Neural progenitor cell (in vitro differentiated cells): ENCODE results near the gene BBS9. TPM values are rescaled to one million over a fixed set of nuclear protein-coding genes. Genes with fewer than 3 reads are reported as not detected.
"Not testable (repeated sequence)": the region's sequence is repeated elsewhere in the genome, so short reads cannot be mapped to it uniquely, and the experiment has no call there.

Experiments used
- DNase-seq: peaks from one replicate; pipeline ENCODE4 v3.0.0-alpha.2; 2016; ENCODE audit warnings: low spot score
- H2AFZ ChIP-seq: fragments of 200-600 bp; sonication (generic); replicated peaks from 2 replicates; pipeline ENCODE4 v1.6.1; 2016; ENCODE audit warnings: antibody characterized with exemption
- H3F3A ChIP-seq: fragments of 200-600 bp; sonication (generic); 2 replicates; pipeline ENCODE4 v1.6.1; 2016; ENCODE audit warnings: antibody characterized with exemption, low read depth
- H3K27ac ChIP-seq: fragments of 200-600 bp; sonication (generic); 2 replicates; pipeline ENCODE4 v1.5.1; 2016; ENCODE audit warnings: mild to moderate bottlenecking
- H3K27me3 ChIP-seq: fragments of 200-600 bp; sonication (generic); 2 replicates; pipeline ENCODE4 v1.6.1; 2016; ENCODE audit warnings: mild to moderate bottlenecking, moderate library complexity
- H3K36me3 ChIP-seq: fragments of 200-600 bp; sonication (generic); 2 replicates; pipeline ENCODE4 v1.5.1; 2016
- H3K4me1 ChIP-seq: fragments of 200-600 bp; sonication (generic); 2 replicates; pipeline ENCODE4 v1.6.1; 2016; ENCODE audit warnings: mixed run types
- H3K4me2 ChIP-seq: fragments of 200-600 bp; sonication (generic); 2 replicates; pipeline ENCODE4 v1.6.1; 2016
- H3K4me3 ChIP-seq: fragments of 200-600 bp; sonication (generic); 2 replicates; pipeline ENCODE4 v1.5.1; 2016
- H3K79me2 ChIP-seq: fragments of 200-600 bp; sonication (generic); 2 replicates; pipeline ENCODE4 v1.6.1; 2016; ENCODE audit warnings: low read depth
- H3K9ac ChIP-seq: fragments of 200-600 bp; sonication (generic); 2 replicates; pipeline ENCODE4 v1.6.1; 2016
- H3K9me3 ChIP-seq: fragments of 200-600 bp; sonication (generic); 2 replicates; pipeline ENCODE4 v1.5.1; 2016; ENCODE audit warnings: low read depth
- H4K20me1 ChIP-seq: fragments of 200-600 bp; sonication (generic); 2 replicates; pipeline ENCODE4 v1.6.1; 2016; ENCODE audit warnings: low read depth
- H3K27ac Mint-ChIP-seq: 3 replicates; pipeline ENCODE4 v1.8.0; 2021; ENCODE audit warnings: mixed read lengths
- H3K27me3 Mint-ChIP-seq: 2 replicates; pipeline ENCODE4 v1.8.0; 2022; ENCODE audit warnings: low read depth, mild to moderate bottlenecking, inconsistent platforms, moderate library complexity, mixed read lengths; ENCODE audit not compliant: insufficient read depth
- H3K36me3 Mint-ChIP-seq: 3 replicates; pipeline ENCODE4 v1.8.0; 2021; ENCODE audit warnings: mixed read lengths
- H3K4me1 Mint-ChIP-seq: 3 replicates; pipeline ENCODE4 v1.8.0; 2021; ENCODE audit warnings: mixed read lengths
- H3K4me3 Mint-ChIP-seq: 3 replicates; pipeline ENCODE4 v1.8.0; 2021; ENCODE audit warnings: mild to moderate bottlenecking, moderate library complexity, mixed read lengths
- H3K9me3 Mint-ChIP-seq: 3 replicates; pipeline ENCODE4 v1.8.0; 2020; ENCODE audit warnings: mixed read lengths
- CTCF ChIP-seq: fragments of 200-600 bp; sonication (generic); IDR thresholded peaks from 2 replicates; pipeline ENCODE4 v1.5.1; 2017; ENCODE audit warnings: antibody characterized with exemption, mild to moderate bottlenecking
- EZH2 ChIP-seq: fragments of 200-600 bp; sonication (generic); IDR thresholded peaks from 2 replicates; pipeline ENCODE4 v1.6.1; 2017; ENCODE audit warnings: antibody characterized with exemption, mild to moderate bottlenecking, moderate library complexity
- EZH2phosphoT487 ChIP-seq: fragments of 200-600 bp; sonication (generic); IDR thresholded peaks from 2 replicates; pipeline ENCODE4 v1.6.1; 2017; ENCODE audit warnings: antibody characterized with exemption
- total RNA-seq: library from RNA; depleted of rRNA; stranded (reverse); fragments of >200 nt; gene quantifications from 2 replicates; pipeline ENCODE4 v1.2.3, GENCODE V29; 2015; ENCODE audit warnings: low replicate concordance

The BBS9 gene
- total RNA-seq, 1 donor from 2014 or later = 40.3 TPM

DNA sequence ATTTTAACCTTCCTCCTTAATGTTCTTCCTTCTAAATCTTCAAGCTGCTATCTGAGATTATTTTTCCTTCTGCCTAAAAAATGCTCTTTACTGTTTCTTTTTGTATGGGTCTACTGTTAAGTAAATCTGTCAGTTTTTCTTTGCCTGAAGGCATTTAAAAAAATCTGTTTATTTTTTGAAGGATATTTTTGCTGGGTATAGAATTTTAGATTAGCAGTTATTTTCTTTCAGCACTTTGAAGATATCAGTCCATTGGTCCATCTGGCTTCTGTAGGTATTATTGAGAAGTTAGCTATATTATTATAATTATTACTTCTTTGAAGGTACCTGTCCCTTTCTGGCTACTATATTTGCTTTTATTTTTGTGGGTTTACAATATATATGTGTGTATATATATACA, 171.4 kb downstream of the BBS9 start:
- Histone ChIP-seq H3K27ac (no peak overlapping the region), H3K4me2 (no peak overlapping the region), H3K79me2 (no peaks in the 10 kb centered on the region), H3F3A (peaks cover 3% of the 10 kb centered on the region), H2AFZ (no peak overlapping the region), H4K20me1 (no peaks in the 10 kb centered on the region), H3K36me3 (peaks cover 7% of the 10 kb centered on the region), H3K4me3 (no peak overlapping the region), H3K27me3 (no peaks in the 10 kb centered on the region), H3K4me1 (no peaks in the 10 kb centered on the region), H3K9ac (no peak overlapping the region), H3K9me3 (peaks cover 25% of the 10 kb centered on the region)
- Mint-ChIP-seq H3K9me3 (peaks cover 32% of the 10 kb centered on the region), H3K4me3 (no peak overlapping the region), H3K4me1 (no peaks in the 10 kb centered on the region), H3K27ac (no peak overlapping the region), H3K27me3 (no peaks in the 10 kb centered on the region), H3K36me3 (peaks cover 5% of the 10 kb centered on the region)
- TF ChIP-seq EZH2phosphoT487 (no peak), CTCF (no peak), EZH2 (no peak)
- no peak for DNase-seq

DNA sequence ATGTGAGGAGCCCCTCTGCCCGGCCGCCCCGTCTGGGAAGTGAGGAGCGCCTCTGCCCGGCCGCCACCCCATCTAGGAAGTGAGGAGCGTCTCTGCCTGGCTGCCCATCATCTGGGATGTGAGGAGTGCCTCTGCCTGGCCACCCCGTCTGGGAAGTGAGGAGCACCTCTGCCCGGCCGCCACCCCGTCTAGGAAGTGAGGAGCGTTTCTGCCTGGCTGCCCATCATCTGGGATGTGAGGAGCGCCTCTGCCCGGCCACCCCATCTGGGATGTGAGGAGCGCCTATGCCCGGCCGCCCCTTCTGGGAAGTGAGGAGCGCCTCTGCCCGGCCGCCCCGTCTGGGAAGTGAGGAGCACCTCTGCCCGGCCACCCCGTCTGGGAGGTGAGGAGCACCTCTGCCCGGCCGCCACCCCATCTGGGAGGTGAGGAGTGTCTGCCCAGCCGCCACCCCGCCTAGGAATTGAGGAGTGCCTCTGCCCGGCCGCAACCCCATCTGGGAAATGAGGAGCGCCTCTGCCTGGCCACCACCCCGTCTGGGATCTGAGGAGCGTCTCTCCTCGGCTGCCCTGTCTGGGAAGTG, 174.7 kb downstream of the BBS9 start:
- not testable (repeated sequence) for H3K27me3 Mint-ChIP-seq, H3F3A ChIP-seq, H3K36me3 Mint-ChIP-seq, H2AFZ ChIP-seq, H3K79me2 ChIP-seq, H3K27ac ChIP-seq, H3K4me3 Mint-ChIP-seq, H4K20me1 ChIP-seq, H3K4me1 ChIP-seq, H3K27ac Mint-ChIP-seq, H3K4me3 ChIP-seq, H3K4me1 Mint-ChIP-seq, DNase-seq, H3K36me3 ChIP-seq, H3K9ac ChIP-seq, H3K4me2 ChIP-seq, H3K27me3 ChIP-seq
- H3K9me3 ChIP-seq = peaks cover 25% of the 10 kb centered on the region
- peaks cover 32% of the 10 kb centered on the region for H3K9me3 Mint-ChIP-seq

DNA sequence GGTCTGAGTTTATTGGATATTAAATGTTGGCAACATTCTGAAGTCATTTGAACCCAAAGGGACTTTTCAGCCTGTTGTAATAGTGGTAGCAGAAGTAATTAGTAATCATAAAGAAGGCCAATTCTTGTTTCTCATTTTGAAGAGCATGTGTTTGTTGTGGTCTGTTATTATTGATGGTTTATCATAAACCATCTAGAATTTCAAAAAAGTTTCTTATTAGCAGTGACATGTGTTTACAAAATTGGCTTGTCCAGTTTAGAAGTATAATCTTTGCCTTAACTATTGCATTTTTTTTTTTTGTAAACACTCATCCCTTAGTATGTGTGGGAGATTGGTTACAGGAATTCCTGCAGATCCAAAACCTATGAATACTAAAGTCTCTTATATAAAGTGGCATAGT, 177.8 kb downstream of the BBS9 start:
- H3K4me2 ChIP-seq = no peak overlapping the region
- no peak for DNase-seq
- H2AFZ ChIP-seq = no peak overlapping the region
- no peaks in the 10 kb centered on the region for H3F3A ChIP-seq
- H4K20me1 ChIP-seq = no peaks in the 10 kb centered on the region
- TF ChIP-seq EZH2 (no peak), EZH2phosphoT487 (no peak), CTCF (no peak)
- H3K4me3 Mint-ChIP-seq = no peak overlapping the region
- H3K27me3 ChIP-seq = no peaks in the 10 kb centered on the region
- no peaks in the 10 kb centered on the region for H3K4me1 Mint-ChIP-seq
- H3K4me1 ChIP-seq = no peaks in the 10 kb centered on the region
- peaks cover 10% of the 10 kb centered on the region for H3K9me3 ChIP-seq
- H3K36me3 ChIP-seq = peaks cover 3% of the 10 kb centered on the region
- no peak overlapping the region for H3K27ac ChIP-seq
- H3K27ac Mint-ChIP-seq = no peak overlapping the region
- no peaks in the 10 kb centered on the region for H3K79me2 ChIP-seq
- no peak overlapping the region for H3K4me3 ChIP-seq
- no peaks in the 10 kb centered on the region for H3K27me3 Mint-ChIP-seq
- no peak overlapping the region for H3K9ac ChIP-seq
- peaks cover 14% of the 10 kb centered on the region for H3K9me3 Mint-ChIP-seq
- H3K36me3 Mint-ChIP-seq = peaks cover 3% of the 10 kb centered on the region

DNA sequence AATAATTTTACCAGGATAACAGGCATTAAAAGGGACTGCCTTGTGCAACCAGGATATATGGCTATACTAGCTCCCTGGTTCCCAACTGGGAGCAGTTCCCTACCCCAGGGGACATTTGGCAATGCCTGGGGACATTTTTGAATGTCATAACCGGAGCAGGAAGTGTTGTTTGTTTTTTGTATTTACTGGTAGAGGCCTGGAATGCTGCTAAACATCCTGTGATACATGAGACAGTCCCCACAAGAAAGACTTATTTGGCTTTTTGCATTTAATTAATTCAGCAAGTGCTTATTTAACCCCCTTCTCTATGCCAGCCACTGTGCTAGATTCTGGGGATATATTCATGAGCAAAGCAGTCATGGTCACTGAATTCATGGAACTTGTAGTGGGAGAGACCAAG, 181.2 kb downstream of the BBS9 start:
- Mint-ChIP-seq H3K9me3 (no peaks in the 10 kb centered on the region), H3K27ac (no peak overlapping the region), H3K27me3 (no peaks in the 10 kb centered on the region), H3K36me3 (no peaks in the 10 kb centered on the region), H3K4me3 (no peak overlapping the region), H3K4me1 (no peaks in the 10 kb centered on the region)
- H3F3A ChIP-seq = no peaks in the 10 kb centered on the region
- no peaks in the 10 kb centered on the region for H4K20me1 ChIP-seq
- no peak overlapping the region for H3K9ac ChIP-seq
- no peaks in the 10 kb centered on the region for H3K79me2 ChIP-seq
- H2AFZ ChIP-seq = no peak overlapping the region
- H3K4me3 ChIP-seq = no peak overlapping the region
- no peaks in the 10 kb centered on the region for H3K4me1 ChIP-seq
- H3K36me3 ChIP-seq = peaks cover under 1% of the 10 kb centered on the region
- no peaks in the 10 kb centered on the region for H3K27me3 ChIP-seq
- no peak overlapping the region for H3K4me2 ChIP-seq
- H3K9me3 ChIP-seq = no peaks in the 10 kb centered on the region
- no peak for DNase-seq
- TF ChIP-seq EZH2 (no peak), EZH2phosphoT487 (no peak), CTCF (no peak)
- H3K27ac ChIP-seq = no peak overlapping the region
